NCI-H526 (cell line): ENCODE measurements around the gene HS3ST3A1.

Source experiments
- DNase-seq, 2 experiments: peaks; one replicate each; lab custom pipeline; 2025; lab: John Stamatoyannopoulos, UW

The HS3ST3A1 gene

DNA sequence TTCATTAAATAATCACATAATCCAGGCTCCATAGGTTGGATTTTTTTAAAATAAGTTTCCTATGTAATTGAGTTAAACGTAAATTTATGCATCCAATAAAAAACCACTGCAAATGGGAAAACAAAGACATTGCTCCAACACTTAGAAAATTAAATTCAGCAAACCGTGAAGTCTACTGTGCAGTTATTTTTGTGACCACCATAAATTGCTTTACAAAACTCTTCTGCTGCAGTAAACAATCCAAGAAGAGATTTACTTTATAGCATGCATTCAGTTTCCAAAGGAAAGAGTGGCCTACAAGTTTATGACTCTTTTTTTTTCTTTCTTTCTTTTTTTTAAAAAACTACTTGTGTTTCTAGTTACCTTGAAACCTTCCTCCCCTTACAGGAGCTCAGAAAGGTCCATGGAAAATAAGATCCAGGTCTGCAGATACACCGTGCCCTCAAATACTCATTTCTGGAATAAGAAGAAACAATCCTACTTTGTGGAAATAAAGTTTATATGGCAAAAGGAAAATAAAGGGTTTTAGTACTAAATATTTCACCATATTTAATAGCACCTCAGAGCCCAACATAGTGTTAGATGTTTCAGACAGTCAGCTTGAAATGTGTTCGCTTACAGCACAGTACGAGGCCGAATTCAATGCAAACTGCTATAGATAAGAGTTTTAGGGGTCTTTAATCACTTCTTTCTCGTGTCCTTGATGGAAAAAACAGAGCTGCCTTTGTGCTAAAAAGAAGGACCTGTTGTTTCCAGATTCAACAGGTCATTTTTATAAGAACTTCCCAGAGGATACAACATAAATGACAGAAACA is 3.2 kb downstream of the HS3ST3A1 start:
- DNase-seq = no peak

DNA sequence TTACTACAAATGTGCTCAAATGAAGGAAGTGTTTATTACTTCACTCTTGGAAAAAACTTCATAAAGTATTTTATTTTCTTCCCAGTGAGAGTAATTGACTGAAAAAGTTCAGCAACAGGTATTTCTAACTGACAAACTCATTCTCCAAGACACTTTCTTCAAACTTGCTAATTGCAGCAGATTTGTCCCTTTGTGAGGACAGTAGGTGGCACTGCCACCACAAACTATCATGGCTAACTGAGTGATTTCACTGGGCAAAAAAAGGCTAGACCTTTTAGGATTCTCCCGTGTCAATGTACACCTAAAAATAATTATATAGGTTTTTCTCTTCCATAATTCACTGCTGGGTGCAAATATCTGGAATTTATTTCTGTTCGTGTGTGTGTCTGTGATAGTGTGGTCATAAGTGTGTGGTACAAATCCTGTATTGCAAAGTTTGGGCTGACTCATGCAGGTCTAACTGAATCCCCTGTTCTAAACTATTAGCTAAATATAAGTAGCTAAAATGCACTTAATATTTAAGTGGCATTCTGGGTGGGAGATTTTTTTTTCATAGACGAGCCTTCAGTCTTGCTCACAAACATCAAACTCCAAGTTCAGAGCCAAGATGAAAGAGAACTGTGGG is 3.9 kb downstream of the HS3ST3A1 start:
- DNase-seq = peak in 1 of 2 experiments; percentile 26

DNA sequence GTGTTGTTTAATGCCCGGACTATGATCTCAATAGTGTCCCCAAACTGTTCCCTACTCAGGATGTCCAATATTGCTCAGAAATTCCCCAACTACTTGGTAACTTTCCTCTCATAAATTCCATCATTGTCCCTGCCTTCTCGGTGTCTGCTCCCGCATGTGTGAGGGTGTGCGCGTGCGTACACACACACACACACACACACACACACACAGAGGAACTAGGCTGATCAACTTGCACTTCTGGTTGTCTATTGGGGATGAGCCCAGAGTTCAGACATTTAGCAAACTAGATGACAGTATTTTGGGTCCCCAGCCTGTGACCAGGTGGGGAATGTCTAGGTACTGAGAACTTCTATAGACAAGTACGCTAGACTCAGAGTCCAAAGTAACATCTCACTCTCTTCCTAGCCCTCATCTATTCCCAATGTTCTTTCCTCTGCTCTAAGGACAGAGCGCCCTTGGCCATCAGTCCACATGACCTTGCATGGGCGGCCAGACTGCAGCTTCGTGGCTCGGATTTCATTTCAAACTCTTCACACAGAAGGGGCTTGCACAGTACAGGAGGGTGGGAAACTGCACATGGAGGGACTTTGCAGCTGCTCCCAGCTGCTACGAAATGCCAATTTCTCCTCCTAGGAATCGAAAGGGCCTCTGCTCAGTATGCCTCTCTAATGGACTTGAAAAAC is 5.3 kb downstream of the HS3ST3A1 start:
- no peak for DNase-seq

DNA sequence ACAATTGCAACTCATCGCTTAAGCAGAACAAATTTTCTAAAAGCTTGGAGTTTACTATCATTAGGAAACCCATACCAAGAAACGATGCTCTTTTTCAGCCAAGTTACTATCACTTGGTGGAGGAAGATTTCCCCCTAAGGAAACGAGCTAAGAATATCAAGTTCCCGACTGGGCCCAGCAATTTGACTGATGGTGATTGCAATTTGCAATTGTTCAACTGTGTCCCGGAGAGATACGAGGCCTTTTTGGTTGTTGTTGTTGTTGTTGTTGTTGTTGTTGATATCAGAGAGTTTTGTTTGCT is 6.2 kb downstream of the HS3ST3A1 start:
- no peak for DNase-seq

DNA sequence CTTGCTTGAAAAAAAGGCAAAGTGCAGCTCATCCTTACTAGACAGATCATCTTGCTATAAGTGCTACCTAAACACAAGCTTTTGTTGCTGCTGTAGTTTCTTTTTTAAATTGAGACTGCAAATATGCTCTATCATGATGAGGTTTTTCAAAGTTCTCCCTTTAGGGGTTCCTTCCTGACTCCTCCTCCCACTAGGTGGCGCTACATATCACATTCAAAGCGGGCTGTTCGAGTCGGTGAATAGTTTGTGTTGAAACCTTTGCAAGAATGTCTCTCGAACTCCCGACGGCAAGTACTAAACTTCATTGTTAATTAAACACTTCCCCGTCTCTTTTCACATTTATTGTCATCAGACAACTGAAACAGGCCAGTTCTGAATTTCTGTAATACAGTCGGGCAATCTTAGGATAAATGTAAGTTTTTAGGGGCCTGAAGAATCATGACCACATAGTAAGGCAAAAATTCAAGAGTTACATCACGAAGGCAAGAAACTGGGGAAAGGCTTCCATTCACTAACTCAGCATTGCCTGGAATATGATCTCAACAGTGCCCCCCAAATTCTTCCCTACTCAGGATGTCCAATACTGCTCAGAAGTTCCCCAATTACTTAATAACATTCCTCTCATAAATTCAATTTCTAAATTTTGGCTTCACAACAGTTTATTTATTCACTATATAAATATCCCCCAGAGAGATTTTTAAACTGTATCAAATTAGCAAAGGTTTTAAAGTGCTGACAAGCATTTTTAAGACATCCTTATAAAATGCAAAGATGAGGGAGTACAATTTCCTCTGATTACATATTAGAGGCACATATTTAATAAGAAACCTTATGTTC is 6.7 kb downstream of the HS3ST3A1 start:
- peak in 1 of 2 experiments; percentile 66 for DNase-seq

DNA sequence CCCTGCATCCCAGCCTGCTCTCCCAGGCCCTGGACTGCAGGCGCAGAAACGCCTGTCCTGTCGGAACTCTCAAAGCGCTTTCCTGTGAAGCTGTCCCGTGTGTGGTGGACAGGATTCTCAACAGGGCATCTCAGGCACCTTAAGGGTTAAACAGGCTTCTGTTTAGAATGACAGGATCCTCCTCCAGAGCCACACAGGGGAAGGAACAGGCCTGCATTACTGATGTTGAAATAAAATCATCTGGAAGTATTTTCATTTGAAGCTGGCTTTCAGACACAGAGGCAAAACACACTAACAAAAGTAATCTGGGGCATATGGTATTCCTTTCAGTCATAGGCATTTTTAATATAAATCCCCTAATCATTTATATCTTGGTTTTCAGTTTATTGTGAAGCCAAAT is 7.4 kb downstream of the HS3ST3A1 start:
- no peak for DNase-seq

DNA sequence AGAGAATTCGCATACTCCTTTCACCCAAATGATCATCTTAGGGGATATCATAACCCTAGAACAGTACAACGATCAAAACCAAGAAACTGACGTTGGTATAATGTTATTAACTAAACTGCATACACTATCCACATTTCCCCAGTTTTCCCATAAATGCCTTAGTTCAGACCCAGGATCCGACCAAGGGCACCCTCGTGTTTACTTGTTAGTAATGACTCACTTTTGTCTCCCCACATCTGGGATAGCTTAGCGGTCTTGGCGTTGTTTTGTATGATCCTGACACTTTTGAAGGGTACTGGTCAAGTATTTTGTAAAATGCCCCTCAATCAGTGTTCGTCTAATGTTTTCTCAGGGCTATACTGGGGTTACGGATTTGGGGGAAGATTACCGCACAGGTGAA is 8.0 kb downstream of the HS3ST3A1 start:
- no peak for DNase-seq

DNA sequence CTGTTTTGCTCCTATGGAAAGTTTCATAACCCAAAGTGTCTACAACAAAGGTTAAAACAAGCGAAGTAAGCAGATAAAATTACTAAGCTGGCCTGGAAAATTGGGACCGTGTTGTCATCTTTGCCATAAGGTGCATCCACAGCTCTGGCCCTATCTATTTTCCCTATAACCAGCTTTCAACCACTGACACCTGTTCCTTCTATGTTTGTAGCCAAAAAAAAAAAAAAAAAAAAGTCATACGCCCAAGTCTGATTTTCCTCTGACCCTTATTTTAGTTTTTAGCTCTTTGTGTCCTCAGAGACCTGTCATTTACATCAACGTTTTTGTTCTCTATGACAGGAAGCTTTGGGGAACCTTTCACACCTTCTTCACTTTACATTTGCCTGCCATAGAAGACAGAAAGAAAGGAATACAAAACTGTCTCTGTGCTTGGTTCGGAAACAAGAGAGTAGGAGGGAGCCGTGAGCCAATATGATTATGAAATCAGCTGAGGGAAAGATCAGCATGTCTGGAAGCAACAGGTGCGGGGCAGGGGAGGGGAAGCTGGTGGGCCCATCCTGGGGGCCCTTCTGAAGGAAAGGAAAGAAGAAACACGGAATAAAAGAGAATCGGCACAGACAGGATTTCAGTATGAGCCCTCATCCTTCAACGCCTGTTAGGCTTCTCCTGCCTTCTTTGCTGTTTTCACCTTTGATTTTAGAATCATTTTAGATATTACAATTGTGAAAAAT is 8.5 kb downstream of the HS3ST3A1 start:
- DNase-seq = no peak

DNA sequence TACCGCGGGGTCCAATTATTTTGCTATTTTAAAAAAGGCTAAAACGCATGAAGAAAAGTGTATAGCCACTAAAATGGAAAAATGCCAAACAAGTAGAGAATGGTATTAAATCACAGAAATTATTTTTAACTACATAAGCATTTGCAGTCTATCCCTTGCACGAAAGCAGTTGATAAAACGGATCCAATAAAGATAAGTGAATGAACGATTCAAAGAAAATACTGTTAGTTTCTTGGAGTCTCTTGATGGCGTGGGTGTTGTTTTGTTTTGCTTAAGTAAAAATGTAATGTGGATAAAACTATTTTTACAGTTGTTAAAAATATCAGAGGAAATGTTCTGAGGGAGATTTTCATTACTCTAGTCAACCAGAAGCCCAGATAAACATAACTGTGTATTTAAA is 9.3 kb downstream of the HS3ST3A1 start:
- no peak for DNase-seq

DNA sequence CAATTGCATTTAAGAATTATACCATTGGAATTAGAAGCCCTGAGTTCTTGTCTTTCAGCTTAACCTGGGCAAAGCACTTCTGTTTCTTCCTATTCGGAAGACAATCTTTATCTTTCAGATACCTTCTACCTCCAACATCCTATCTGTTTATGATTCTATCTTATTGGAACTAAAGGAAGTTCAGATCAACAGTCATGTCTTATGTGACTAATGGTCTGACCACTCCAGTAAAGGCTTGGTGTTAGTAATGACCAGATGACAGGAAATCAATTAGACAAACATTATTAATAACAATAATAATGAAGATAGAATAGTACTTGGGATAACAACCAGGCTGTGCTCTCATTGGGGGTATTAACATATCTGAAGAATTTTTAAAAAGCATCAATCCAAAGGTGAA is 11.3 kb downstream of the HS3ST3A1 start:
- no peak for DNase-seq

DNA sequence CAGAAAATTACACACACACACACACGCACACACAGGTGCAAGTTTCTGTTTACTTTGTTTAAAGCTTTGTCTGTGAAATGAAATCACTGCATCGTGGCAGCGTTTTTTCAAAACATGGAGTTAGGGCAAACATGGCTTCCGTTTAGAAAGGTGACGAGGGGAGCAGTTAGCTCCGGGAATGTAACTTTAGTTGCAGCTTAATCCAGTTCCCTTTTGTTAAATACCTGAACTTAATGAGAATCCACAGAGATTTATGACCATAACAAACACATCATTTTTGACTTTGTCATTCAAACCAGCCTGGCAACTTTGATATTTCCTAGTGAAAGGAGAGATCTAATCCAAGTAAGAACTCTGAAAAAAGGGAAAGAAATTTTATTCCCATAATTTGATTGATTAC is 12.1 kb downstream of the HS3ST3A1 start:
- no peak for DNase-seq

DNA sequence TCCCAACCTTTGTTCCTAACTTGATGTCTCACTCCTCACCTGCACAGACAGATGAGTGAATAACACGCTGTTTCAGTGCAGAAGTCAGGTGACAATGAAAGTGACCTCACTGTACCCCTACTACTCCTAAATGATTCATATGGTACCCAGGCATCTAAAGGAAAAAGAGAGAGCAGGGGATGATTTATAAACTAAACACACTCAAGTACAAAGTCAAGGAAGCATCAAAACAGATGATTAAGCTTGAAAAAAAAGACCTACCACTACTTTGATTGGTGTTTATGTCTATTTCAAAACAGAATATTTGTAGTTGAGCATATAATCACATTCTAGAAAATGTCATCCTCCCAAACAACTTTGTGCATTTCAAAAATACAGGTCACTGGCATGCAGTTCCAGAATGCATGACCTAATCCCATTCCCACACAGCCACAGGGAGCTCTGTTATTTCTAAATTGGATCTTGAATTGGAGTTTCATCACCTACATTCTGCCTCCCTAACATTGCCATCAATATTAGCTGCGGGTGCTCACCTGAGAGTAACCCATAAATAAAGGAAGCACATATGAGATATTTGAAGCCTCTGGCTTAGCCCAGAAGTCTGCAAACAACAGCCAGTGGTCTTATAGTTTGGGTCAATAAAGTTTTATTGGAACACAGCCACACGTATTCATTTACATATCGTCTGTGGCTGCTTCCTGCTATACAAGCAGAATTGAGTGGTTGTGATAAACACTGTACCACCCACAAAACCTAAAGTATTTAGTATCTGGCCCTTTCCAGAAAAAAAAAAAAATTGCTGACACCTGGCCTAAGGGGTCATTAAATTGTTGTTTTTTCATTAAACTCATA is 14.0 kb downstream of the HS3ST3A1 start:
- no peak for DNase-seq

DNA sequence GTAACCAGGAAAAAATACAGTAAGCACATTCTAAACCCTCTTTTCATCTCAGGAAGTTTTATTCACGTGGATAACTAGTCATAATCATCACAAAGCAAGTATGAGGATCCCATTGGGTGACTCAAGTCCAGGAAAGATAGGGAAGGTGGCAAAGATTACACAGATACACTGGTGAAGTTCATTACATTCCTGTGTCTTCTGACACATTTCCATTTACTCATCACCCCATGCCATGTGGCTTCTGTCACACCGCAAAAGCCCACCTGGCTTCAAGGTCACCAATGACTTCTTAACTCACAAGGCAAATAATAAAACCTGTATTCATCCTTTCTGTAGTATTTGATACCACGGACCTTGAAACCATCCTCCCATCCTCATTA is 17.0 kb downstream of the HS3ST3A1 start:
- DNase-seq = no peak

DNA sequence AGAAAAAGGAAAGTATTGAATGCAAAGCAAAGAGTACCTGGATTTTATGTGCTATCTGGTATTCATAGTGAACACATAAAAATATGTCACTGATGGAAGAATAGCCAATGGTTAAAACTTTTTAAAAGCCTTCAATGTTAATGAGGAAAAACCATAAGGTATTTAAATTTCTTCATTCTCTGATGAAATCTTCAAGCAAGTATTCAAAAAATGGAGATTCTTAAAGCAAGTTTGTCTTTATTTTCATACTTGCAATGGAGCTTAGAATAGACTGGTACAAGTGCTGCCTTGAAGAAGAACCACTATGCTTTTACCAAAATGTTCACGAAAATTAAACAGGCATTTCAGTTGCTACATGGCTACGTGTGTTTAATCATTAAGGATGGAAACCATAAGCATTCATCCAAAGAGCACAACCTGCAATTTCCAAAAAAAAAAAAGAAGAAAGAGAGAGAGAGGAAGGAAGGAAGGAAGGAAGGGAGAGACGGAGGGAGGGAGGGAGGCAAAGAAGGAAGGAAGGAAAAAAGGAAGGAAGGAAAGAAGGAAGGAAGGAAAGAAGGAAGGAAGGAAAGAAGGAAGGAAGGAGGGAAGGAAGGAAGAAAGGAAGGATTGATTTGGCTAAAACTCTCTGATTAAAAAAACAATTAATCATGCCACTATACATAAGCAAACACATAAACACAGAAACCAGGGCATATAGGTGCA is 17.6 kb downstream of the HS3ST3A1 start:
- DNase-seq = no peak

DNA sequence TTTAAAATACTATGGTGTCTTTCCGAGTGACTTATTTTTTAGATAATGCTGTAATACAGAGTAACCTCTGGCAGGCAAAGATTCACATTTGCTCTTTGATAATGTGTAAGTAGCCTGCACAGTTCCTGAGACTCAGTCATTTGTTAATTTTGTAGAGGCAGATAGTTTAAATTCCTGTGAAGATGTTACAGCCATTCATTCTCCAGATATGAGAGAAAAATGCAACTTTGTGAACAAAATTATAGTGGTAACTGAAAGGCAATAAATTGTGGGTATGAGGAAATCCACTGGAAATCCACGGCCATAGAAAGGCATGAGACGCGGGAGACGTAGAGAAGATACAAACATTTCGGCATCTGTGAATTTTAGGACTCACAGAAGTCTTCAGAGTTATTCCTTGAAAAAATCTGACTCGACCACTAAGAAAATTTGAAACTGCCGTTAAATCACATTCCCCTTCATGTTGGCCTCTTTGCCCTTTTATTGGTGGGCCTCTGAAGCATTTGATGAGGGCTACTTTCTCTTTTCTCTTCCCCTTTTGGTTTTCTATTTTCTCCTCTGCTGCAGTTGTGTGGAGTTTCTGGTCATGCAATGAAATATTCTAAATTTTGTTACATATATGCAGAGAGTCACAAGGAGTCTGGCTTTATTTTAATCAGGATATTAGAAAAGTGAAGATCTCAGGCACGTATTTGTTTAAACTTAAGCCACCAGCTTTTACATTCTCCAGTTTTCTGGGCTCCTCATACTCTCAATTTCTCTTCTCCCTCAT is 18.8 kb downstream of the HS3ST3A1 start:
- no peak for DNase-seq

DNA sequence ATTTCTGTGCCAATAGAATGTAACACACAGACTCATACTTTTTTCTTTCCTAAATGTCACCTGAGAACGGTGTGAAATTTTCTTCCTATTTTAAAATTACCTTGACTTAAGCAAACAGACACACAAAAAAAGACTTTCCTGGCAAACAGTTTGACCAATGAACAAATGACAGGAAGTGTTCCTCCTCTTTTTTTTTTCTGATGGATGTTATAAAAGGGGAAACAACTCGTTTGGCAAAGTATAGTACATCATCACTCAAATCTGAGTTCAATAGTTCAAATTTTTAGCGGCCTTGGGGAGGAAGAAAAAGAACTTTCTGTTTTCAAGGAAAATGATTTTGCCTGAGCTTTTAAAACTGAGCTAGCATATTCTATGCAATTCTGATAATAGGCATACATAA is 19.8 kb downstream of the HS3ST3A1 start:
- DNase-seq = no peak

DNA sequence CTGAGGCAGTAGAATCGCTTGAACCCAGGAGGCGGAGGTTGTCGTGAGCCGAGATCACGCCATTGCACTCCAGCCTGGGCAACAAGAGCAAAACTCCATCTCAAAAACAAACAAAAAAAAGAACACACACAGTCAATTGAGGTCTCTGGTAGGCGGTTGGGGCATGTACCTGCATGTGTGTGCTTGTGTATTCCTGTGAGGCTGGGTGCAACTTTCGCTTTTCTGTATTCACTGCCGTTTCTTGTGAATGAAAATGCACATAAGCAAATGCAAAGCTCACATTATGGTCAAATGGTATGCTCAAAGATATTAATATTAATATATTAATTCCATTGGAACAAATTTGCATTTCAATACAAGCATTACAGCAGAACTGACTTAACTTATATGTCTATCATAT is 20.9 kb downstream of the HS3ST3A1 start:
- no peak for DNase-seq

DNA sequence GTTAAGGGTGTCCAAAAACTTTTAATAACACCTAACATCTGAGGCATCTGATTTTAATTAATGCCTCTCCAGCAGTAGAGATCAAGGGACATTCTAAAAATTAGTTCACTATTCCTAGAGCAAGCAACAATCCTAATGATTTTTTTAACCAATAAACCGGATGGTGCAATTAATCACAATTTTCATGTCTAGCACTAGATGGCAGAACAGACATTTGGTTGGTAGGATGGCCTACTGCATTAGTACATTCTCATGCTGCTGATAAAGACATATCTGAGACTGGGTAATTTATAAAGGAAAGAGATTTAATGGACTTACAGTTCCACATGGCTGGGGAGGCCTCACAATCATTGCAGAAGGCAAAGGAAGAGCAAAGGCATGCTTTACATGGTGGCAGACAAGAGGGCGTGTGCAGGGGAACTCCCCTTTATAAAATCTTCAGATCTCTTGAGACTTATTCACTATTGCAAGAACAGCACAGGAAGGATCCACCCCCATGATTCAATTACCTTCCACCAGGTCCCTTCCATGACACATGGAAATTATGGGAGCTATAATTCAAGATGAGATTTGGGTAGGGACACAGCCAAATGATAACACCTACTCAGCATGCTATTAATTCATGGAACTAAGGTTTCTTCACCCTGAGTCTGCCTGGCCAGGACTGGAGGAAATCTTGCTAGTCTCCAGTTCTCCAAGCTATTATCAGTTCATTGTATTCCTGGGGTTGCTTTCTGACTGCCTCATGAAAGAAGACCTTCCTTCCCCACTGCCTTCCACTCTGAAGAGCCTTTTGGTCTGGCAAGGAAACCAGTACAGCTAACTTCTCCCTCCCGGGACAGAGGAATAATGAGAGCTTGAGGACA is 24.8 kb downstream of the HS3ST3A1 start:
- DNase-seq = no peak
